Thoracic aorta (tissue), 2 donors: ENCODE measurements around the gene RPS10. TPM values are rescaled to one million over a fixed set of nuclear protein-coding genes. Genes with fewer than 3 reads are reported as not detected.

ENCODE experiments used
- ATAC-seq: fragments of 150-250 bp; one replicate; pipeline ENCODE4 v1.8.0; 2017; ENCODE audit warnings: low read depth; ENCODE audit not compliant: insufficient number of reproducible peaks, low FRiP score
- DNase-seq: peaks from one replicate; pipeline ENCODE4 v3.0.0-alpha.2; 2020; ENCODE audit warnings: low spot score
- H3K27ac ChIP-seq, 2 donors: fragments of 200-600 bp; sonication (generic); 1 replicate in 1 of 2; 2 replicates in 1 of 2; pipeline ENCODE4 v1.5.1; 2016; ENCODE audit warnings: mild to moderate bottlenecking in 2 of 2, moderate library complexity in 2 of 2
- H3K27me3 ChIP-seq: fragments of 200-600 bp; sonication (generic); replicated peaks from 2 replicates; pipeline ENCODE4 v1.6.0; 2016; ENCODE audit warnings: mild to moderate bottlenecking; ENCODE audit not compliant: insufficient read depth
- H3K36me3 ChIP-seq: fragments of 200-600 bp; sonication (generic); one replicate; pipeline ENCODE4 v1.5.1; 2016
- H3K4me1 ChIP-seq, 2 donors: fragments of 200-600 bp; sonication (generic); 1 replicate in 1 of 2; 2 replicates in 1 of 2; pipeline versions ENCODE4 v1.5.1 to v1.6.0; 2016; ENCODE audit warnings: low read depth in 2 of 2, mild to moderate bottlenecking in 1 of 2; ENCODE audit not compliant: control insufficient read depth in 1 of 2
- H3K4me3 ChIP-seq: fragments of 200-600 bp; sonication (generic); 2 replicates; pipeline ENCODE4 v1.5.1; 2016; ENCODE audit warnings: mild to moderate bottlenecking
- H3K9me3 ChIP-seq: fragments of 200-600 bp; sonication (generic); 2 replicates; pipeline ENCODE4 v1.5.1; 2016
- CTCF ChIP-seq: fragments of 200-600 bp; sonication (generic); IDR thresholded peaks from one replicate; pipeline ENCODE4 v1.5.1; 2019; ENCODE audit warnings: antibody characterized with exemption
- total RNA-seq, 2 donors: library from RNA; depleted of rRNA; stranded (reverse); fragments of >200 nt; gene quantifications; one replicate each; pipeline versions ENCODE4 v1.1.0 to v1.2.3, GENCODE V29; 2016

The RPS10 gene
- total RNA-seq, 2 donors from 2014 or later = 975 to 1,344 TPM

GRCh38 chr6:34447386-34447785 lies 21.5 kb upstream of the RPS10 start:
- DNase-seq = no peak
- H3K4me1 ChIP-seq = no peaks in the 10 kb centered on the region
- H3K4me3 ChIP-seq = no peak overlapping the region
- no peaks in the 10 kb centered on the region for H3K9me3 ChIP-seq
- no peaks in the 10 kb centered on the region for H3K36me3 ChIP-seq
- no peak for TF ChIP-seq CTCF
- H3K27ac ChIP-seq = no peak overlapping the region
- no peak for ATAC-seq
- no peaks in the 10 kb centered on the region for H3K27me3 ChIP-seq

- no peaks in the 10 kb centered on the region for H3K4me1 ChIP-seq
- no peak for TF ChIP-seq CTCF
- no peak overlapping the region for H3K4me3 ChIP-seq
- H3K36me3 ChIP-seq = no peaks in the 10 kb centered on the region
- H3K9me3 ChIP-seq = no peaks in the 10 kb centered on the region
- H3K27ac ChIP-seq = no peak overlapping the region
- no peak for ATAC-seq
- H3K27me3 ChIP-seq = no peaks in the 10 kb centered on the region
- no peak for DNase-seq
These were observed 19.5 kb upstream of the RPS10 start for GRCh38 chr6:34445313-34445860.

GRCh38 chr6:34441526-34441925 lies 15.7 kb upstream of the RPS10 start:
- DNase-seq (no peak), ATAC-seq (no peak)
- Histone ChIP-seq H3K27me3 (no peaks in the 10 kb centered on the region), H3K27ac (no peak overlapping the region), H3K4me1 (no peaks in the 10 kb centered on the region), H3K36me3 (no peaks in the 10 kb centered on the region), H3K4me3 (no peak overlapping the region), H3K9me3 (no peaks in the 10 kb centered on the region)
- TF ChIP-seq CTCF = no peak

- H3K4me1 ChIP-seq = no peaks in the 10 kb centered on the region
- H3K27ac ChIP-seq = no peak overlapping the region
- no peak for DNase-seq
- no peak for TF ChIP-seq CTCF
- H3K9me3 ChIP-seq = no peaks in the 10 kb centered on the region
- H3K27me3 ChIP-seq = no peaks in the 10 kb centered on the region
- ATAC-seq = no peak
- no peaks in the 10 kb centered on the region for H3K36me3 ChIP-seq
- H3K4me3 ChIP-seq = no peak overlapping the region
These were observed 13.6 kb upstream of the RPS10 start for GRCh38 chr6:34439442-34439841.

GRCh38 chr6:34438705-34439104 lies 12.8 kb upstream of the RPS10 start:
- TF ChIP-seq CTCF = no peak
- ATAC-seq (no peak), DNase-seq (no peak)
- Histone ChIP-seq H3K4me3 (no peak overlapping the region), H3K9me3 (no peaks in the 10 kb centered on the region), H3K4me1 (no peaks in the 10 kb centered on the region), H3K36me3 (no peaks in the 10 kb centered on the region), H3K27me3 (no peaks in the 10 kb centered on the region), H3K27ac (no peak overlapping the region)
